IPS DF 19.7 (cell line): Measurements from ENCODE around the gene HECW1.
"Not testable (repeated sequence)": the region's sequence is repeated elsewhere in the genome, so short reads cannot be mapped to it uniquely, and the experiment has no call there.

Experiments
- DNase-seq: peaks from one replicate; pipeline ENCODE4 v3.0.0-alpha.2; 2013; ENCODE audit warnings: low read depth, low spot score

Gene HECW1

GRCh38 chr7:43573832-43574231 is 461.4 kb downstream of the HECW1 start:
- not testable (repeated sequence) for DNase-seq

GRCh38 chr7:43575506-43575905 is 463.1 kb downstream of the HECW1 start:
- no peak for DNase-seq

- DNase-seq: no peak
Observed at GRCh38 chr7:43576241-43576640, 463.8 kb downstream of the HECW1 start.

- DNase-seq: no peak
Observed at GRCh38 chr7:43577485-43577951, 465.1 kb downstream of the HECW1 start.

GRCh38 chr7:43582503-43583423 is 470.3 kb downstream of the HECW1 start, which contains the start of gene STK17A:
Gene STK17A, plus strand, starts transcription at chr7:43583108. Its CDS starts 136 bp downstream, at chr7:43583244.
- DNase-seq: peak; percentile 95

GRCh38 chr7:43583424-43584194 is 471.2 kb downstream of the HECW1 start:
- no peak for DNase-seq

GRCh38 chr7:43584195-43584586 is 471.7 kb downstream of the HECW1 start:
- DNase-seq: no peak

- not testable (repeated sequence) for DNase-seq
Observed at GRCh38 chr7:43584733-43585132, 472.3 kb downstream of the HECW1 start.

GRCh38 chr7:43585562-43585961 is 473.1 kb downstream of the HECW1 start:
- DNase-seq: no peak

GRCh38 chr7:43586251-43586900 is 473.9 kb downstream of the HECW1 start:
- no peak for DNase-seq

- no peak for DNase-seq
Observed at GRCh38 chr7:43588477-43589132, 476.2 kb downstream of the HECW1 start.

- DNase-seq: no peak
Observed at GRCh38 chr7:43589133-43589478, 476.7 kb downstream of the HECW1 start.

GRCh38 chr7:43589728-43590127 is 477.3 kb downstream of the HECW1 start:
- DNase-seq: no peak

GRCh38 chr7:43590862-43591557 is 478.6 kb downstream of the HECW1 start:
- no peak for DNase-seq

- no peak for DNase-seq
Observed at GRCh38 chr7:43591558-43592180, 479.2 kb downstream of the HECW1 start.

GRCh38 chr7:43592326-43592725 is 479.9 kb downstream of the HECW1 start:
- no peak for DNase-seq

GRCh38 chr7:43593010-43593409 is 480.6 kb downstream of the HECW1 start:
- no peak for DNase-seq

- no peak for DNase-seq
Observed at GRCh38 chr7:43594020-43594419, 481.6 kb downstream of the HECW1 start.

GRCh38 chr7:43596426-43596825 is 484.0 kb downstream of the HECW1 start:
- not testable (repeated sequence) for DNase-seq

- DNase-seq: no peak
Observed at GRCh38 chr7:43600056-43600455, 487.6 kb downstream of the HECW1 start.
